Psoas muscle (tissue), 8 donors: Measurements from ENCODE around the gene SLCO4C1. TPM values are rescaled to one million over a fixed set of nuclear protein-coding genes. Genes with fewer than 3 reads are reported as not detected.

ENCODE experiments used
- ATAC-seq, 4 donors: fragments of 200-7000 bp; cut with Tn5 transposase; one replicate each; pipeline ENCODE4 v1.9.1; 2020; ENCODE audit warnings: moderate library complexity in 3 of 4, mild to moderate bottlenecking in 2 of 4
- DNase-seq, 2 donors: peaks; one replicate each; pipeline ENCODE4 v3.0.0-alpha.2; 2020
- H3K27ac ChIP-seq: fragments of 200-600 bp; one replicate; pipeline ENCODE4 v1.8.0; 2022
- H3K27me3 ChIP-seq, 3 donors: fragments of 200-600 bp in 1 of 3; one replicate each; pipeline versions ENCODE4 v1.6.1 to v1.8.0; 2013 to 2022; ENCODE audit warnings: low read length in 2 of 3, mild to moderate bottlenecking in 2 of 3, moderate library complexity in 1 of 3; ENCODE audit not compliant: insufficient read depth in 3 of 3
- H3K36me3 ChIP-seq, 2 donors: fragments of 200-600 bp in 1 of 2; one replicate each; pipeline versions ENCODE4 v1.6.1 to v1.8.0; 2013 to 2022; ENCODE audit warnings: low read depth in 1 of 2, mild to moderate bottlenecking in 1 of 2, moderate library complexity in 1 of 2; ENCODE audit not compliant: insufficient read depth in 1 of 2
- H3K4me1 ChIP-seq: fragments of 200-600 bp; one replicate; pipeline ENCODE4 v1.8.0; 2022
- H3K4me3 ChIP-seq: fragments of 200-600 bp; one replicate; pipeline ENCODE4 v1.8.0; 2022; ENCODE audit warnings: mild to moderate bottlenecking
- H3K9me3 ChIP-seq: fragments of 200-600 bp; one replicate; pipeline ENCODE4 v1.8.0; 2022
- CTCF ChIP-seq: fragments of 200-600 bp; IDR thresholded peaks from one replicate; pipeline ENCODE4 v1.8.0; 2022; ENCODE audit warnings: antibody characterized with exemption
- WGBS, 3 donors: extraction: QIAGEN DNeasy Blood & Tissue Kit; methylation state at CpG; one replicate each; pipeline versions ENCODE4 v1.1.6 to v1.1.7; 2013; 5-methylcytosine and 5-hydroxymethylcytosine counted together
- intact Hi-C, 2 donors: fragments of 100-400 bp; cut with DNase I; formaldehyde crosslinking; loops; one replicate each; pipeline versions ENCODE4 v1.11.0 to v1.14.2; 2022
- polyA plus RNA-seq, 3 donors: library from polyadenylated mRNA; stranded (reverse); fragments of 200-250 nt; gene quantifications; one replicate each; pipeline ENCODE4 v1.2.3, GENCODE V29; 2013
- total RNA-seq, 4 donors: library from RNA; stranded (reverse); fragmentation: NEBNext Ultra II Directional in 2 of 4; extraction: Animal tissue kit (Norgen Biotek cat#: 25700) in 2 of 4; gene quantifications; one replicate each; pipeline versions ENCODE4 v1.2.1 to v1.2.4, GENCODE V29; 2021 to 2023
- donor health status: healthy with polysubstance abuse.
- donor health status: DM: no; HTN: no; CAD: no; lungs with moderate emphysema.
- donor health status: Bipolar disorder and iron deficiency.
- donor health status: healthy.
- donor health status: DM: yes; HTN: yes; CAD: no.
- donor health status: DM: no; HTN: no; CAD: no.
- donor health status: DM: no; HTN: no; CAD: no.
- donor health status: DM: yes; HTN: yes; CAD: no.

Gene SLCO4C1
- total and polyA plus RNA-seq, 7 donors, result under 0.01 to 0.15 (median 0.03) TPM; not detected in 4

GRCh38 chr5:102288630-102289029 lies 7.5 kb downstream of the SLCO4C1 start:
- Histone ChIP-seq H3K27me3 (no peaks in the 10 kb centered on the region), H3K9me3 (no peaks in the 10 kb centered on the region), H3K27ac (no peak overlapping the region), H3K4me1 (no peaks in the 10 kb centered on the region), H3K4me3 (no peak overlapping the region), H3K36me3 (no peaks in the 10 kb centered on the region)
- no peak for TF ChIP-seq CTCF
- no peak for DNase-seq
- intact Hi-C loops, result no loop called here
- 73 to 82% (median 78%) methylated on average over 1 of the region's 1 CpG for WGBS, 3 donors
- ATAC-seq, result no peak

GRCh38 chr5:102286476-102286875 lies 9.6 kb downstream of the SLCO4C1 start:
- 68 to 74% (median 71%) methylated on average over 2 of the region's 2 CpGs for WGBS, 3 donors
- Histone ChIP-seq H3K27ac (no peak overlapping the region), H3K4me3 (no peak overlapping the region), H3K36me3 (no peaks in the 10 kb centered on the region), H3K4me1 (no peaks in the 10 kb centered on the region), H3K27me3 (no peaks in the 10 kb centered on the region), H3K9me3 (no peaks in the 10 kb centered on the region)
- intact Hi-C loops, result no loop called here
- no peak for TF ChIP-seq CTCF
- DNase-seq (no peak), ATAC-seq (no peak)

GRCh38 chr5:102283102-102283797 lies 12.8 kb downstream of the SLCO4C1 start:
- DNase-seq (no peak), ATAC-seq (no peak)
- no peaks in the 10 kb centered on the region for H3K4me1 ChIP-seq
- no peak for TF ChIP-seq CTCF
- intact Hi-C loops, result no loop called here
- no peak overlapping the region for H3K4me3 ChIP-seq
- no peaks in the 10 kb centered on the region for H3K36me3 ChIP-seq
- no peaks in the 10 kb centered on the region for H3K27me3 ChIP-seq
- no peak overlapping the region for H3K27ac ChIP-seq
- H3K9me3 ChIP-seq, result no peaks in the 10 kb centered on the region
- WGBS, 3 donors, result 73 to 82% (median 79%) methylated on average over 2 of the region's 2 CpGs

- H3K27me3 ChIP-seq, result no peaks in the 10 kb centered on the region
- no peak for TF ChIP-seq CTCF
- 78 to 88% (median 86%) methylated on average over 1 of the region's 1 CpG for WGBS, 3 donors
- H3K9me3 ChIP-seq, result no peaks in the 10 kb centered on the region
- H3K4me1 ChIP-seq, result no peaks in the 10 kb centered on the region
- intact Hi-C loops, result no loop called here
- H3K27ac ChIP-seq, result no peak overlapping the region
- no peak overlapping the region for H3K4me3 ChIP-seq
- DNase-seq (no peak), ATAC-seq (no peak)
- no peaks in the 10 kb centered on the region for H3K36me3 ChIP-seq
These were observed 16.4 kb downstream of the SLCO4C1 start for GRCh38 chr5:102279711-102280110.

- DNase-seq (no peak), ATAC-seq (no peak)
- Histone ChIP-seq H3K27me3 (no peaks in the 10 kb centered on the region), H3K27ac (no peak overlapping the region), H3K36me3 (no peaks in the 10 kb centered on the region), H3K4me3 (no peak overlapping the region), H3K9me3 (no peaks in the 10 kb centered on the region), H3K4me1 (no peaks in the 10 kb centered on the region)
- TF ChIP-seq CTCF, result no peak
- WGBS, 3 donors, result 82 to 90% (median 88%) methylated on average over 2 of the region's 2 CpGs
- intact Hi-C loops, result no loop called here
These were observed 17.9 kb downstream of the SLCO4C1 start for GRCh38 chr5:102278231-102278630.
